ENCODE results near the gene B3GALT4.

B3GALT4 gene

DNA sequence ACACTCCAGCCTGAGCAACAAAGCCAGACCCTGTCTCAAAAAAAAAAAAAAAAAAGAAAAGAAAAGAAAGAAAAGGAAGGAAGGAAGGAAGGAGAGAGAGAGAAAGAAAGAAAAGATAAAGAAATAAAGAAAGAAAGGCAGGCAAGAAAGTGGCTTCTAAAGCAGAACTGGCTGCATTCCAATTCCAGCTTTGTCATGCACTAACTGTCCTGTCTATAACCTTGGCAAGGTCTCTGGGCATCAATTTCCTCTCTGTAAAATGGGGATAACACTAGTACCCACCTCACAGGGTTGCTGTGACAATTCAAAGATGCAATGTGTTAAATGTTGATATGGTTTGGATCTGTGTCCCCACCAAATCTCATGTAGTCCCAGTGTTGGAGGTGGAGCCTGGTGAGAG, 40.6 kb upstream of the B3GALT4 start:
- TF ChIP-seq PPARA (CRISPR knock-in tag; IDR thresholded peaks at IDR 0.05; ENCODE audit: borderline replicate concordance), result no peak
- TF ChIP-seq, protein P1, sequence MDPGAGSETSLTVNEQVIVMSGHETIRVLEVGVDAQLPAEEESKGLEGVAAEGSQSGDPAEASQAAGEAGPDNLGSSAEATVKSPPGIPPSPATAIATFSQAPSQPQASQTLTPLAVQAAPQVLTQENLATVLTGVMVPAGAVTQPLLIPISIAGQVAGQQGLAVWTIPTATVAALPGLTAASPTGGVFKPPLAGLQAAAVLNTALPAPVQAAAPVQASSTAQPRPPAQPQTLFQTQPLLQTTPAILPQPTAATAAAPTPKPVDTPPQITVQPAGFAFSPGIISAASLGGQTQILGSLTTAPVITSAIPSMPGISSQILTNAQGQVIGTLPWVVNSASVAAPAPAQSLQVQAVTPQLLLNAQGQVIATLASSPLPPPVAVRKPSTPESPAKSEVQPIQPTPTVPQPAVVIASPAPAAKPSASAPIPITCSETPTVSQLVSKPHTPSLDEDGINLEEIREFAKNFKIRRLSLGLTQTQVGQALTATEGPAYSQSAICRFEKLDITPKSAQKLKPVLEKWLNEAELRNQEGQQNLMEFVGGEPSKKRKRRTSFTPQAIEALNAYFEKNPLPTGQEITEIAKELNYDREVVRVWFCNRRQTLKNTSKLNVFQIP (CRISPR knock-in tag; IDR thresholded peaks at IDR 0.05; ENCODE audit: borderline replicate concordance, low read depth), result no peak
- TF ChIP-seq ZFP3 (CRISPR knock-in tag; IDR thresholded peaks at IDR 0.05), result no peak
- TF ChIP-seq, protein P2, sequence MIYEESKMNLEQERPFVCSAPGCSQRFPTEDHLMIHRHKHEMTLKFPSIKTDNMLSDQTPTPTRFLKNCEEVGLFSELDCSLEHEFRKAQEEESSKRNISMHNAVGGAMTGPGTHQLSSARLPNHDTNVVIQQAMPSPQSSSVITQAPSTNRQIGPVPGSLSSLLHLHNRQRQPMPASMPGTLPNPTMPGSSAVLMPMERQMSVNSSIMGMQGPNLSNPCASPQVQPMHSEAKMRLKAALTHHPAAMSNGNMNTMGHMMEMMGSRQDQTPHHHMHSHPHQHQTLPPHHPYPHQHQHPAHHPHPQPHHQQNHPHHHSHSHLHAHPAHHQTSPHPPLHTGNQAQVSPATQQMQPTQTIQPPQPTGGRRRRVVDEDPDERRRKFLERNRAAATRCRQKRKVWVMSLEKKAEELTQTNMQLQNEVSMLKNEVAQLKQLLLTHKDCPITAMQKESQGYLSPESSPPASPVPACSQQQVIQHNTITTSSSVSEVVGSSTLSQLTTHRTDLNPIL (CRISPR knock-in tag; IDR thresholded peaks at IDR 0.05; ENCODE audit: low read depth), result no peak
- TF ChIP-seq TCF4 (CRISPR knock-in tag; IDR thresholded peaks at IDR 0.05; ENCODE audit: borderline replicate concordance), result no peak
- TF ChIP-seq ZC3H10 (CRISPR knock-in tag; IDR thresholded peaks at IDR 0.05), result no peak
- TF ChIP-seq OSR1 (CRISPR knock-in tag; IDR thresholded peaks at IDR 0.05), result no peak
- TF ChIP-seq CSDC2 (CRISPR knock-in tag; IDR thresholded peaks at IDR 0.05), result no peak
- TF ChIP-seq ZNF70 (CRISPR knock-in tag; IDR thresholded peaks at IDR 0.05), result no peak
- no peak for TF ChIP-seq GLIS3 (CRISPR knock-in tag; IDR thresholded peaks at IDR 0.05)
- no peak for TF ChIP-seq SNAI2 (CRISPR knock-in tag; IDR thresholded peaks at IDR 0.05)
- TF ChIP-seq ESRRG (CRISPR knock-in tag; IDR thresholded peaks at IDR 0.05), result no peak
- TF ChIP-seq, protein P3, sequence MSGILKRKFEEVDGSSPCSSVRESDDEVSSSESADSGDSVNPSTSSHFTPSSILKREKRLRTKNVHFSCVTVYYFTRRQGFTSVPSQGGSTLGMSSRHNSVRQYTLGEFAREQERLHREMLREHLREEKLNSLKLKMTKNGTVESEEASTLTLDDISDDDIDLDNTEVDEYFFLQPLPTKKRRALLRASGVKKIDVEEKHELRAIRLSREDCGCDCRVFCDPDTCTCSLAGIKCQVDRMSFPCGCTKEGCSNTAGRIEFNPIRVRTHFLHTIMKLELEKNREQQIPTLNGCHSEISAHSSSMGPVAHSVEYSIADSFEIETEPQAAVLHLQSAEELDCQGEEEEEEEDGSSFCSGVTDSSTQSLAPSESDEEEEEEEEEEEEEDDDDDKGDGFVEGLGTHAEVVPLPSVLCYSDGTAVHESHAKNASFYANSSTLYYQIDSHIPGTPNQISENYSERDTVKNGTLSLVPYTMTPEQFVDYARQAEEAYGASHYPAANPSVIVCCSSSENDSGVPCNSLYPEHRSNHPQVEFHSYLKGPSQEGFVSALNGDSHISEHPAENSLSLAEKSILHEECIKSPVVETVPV (CRISPR knock-in tag; IDR thresholded peaks at IDR 0.05), result no peak
- TF ChIP-seq, protein P4, sequence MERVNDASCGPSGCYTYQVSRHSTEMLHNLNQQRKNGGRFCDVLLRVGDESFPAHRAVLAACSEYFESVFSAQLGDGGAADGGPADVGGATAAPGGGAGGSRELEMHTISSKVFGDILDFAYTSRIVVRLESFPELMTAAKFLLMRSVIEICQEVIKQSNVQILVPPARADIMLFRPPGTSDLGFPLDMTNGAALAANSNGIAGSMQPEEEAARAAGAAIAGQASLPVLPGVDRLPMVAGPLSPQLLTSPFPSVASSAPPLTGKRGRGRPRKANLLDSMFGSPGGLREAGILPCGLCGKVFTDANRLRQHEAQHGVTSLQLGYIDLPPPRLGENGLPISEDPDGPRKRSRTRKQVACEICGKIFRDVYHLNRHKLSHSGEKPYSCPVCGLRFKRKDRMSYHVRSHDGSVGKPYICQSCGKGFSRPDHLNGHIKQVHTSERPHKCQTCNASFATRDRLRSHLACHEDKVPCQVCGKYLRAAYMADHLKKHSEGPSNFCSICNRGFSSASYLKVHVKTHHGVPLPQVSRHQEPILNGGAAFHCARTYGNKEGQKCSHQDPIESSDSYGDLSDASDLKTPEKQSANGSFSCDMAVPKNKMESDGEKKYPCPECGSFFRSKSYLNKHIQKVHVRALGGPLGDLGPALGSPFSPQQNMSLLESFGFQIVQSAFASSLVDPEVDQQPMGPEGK (CRISPR knock-in tag; IDR thresholded peaks at IDR 0.05; ENCODE audit: borderline replicate concordance), result no peak
- no peak for TF ChIP-seq TOX (CRISPR knock-in tag; IDR thresholded peaks at IDR 0.05; ENCODE audit: borderline replicate concordance)
- ATAC-seq, result no peak

DNA sequence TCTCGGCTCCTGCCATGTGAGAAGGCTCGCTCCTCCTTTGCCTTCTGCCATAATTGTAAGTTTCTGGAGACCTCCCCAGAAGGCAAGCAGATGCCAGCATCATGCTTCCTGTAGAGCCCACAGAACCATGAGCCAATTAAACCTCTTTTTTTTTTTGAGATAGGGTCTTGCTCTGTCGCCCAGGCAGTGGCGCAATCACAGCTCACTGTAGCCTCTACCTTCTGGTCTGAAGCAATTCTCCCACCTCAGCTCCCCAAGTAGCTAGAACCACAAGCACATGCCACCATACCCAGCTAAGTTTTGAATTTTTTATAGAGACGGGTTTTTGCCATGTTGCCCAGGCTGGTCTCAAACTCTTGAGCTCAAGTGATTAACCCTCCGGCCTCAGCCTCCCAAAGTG, 40.1 kb upstream of the B3GALT4 start:
- ATAC-seq, result no peak
- TF ChIP-seq PPARA (CRISPR knock-in tag; IDR thresholded peaks at IDR 0.05; ENCODE audit: borderline replicate concordance), result no peak
- TF ChIP-seq OSR1 (CRISPR knock-in tag; IDR thresholded peaks at IDR 0.05), result no peak
- TF ChIP-seq ARNTL (CRISPR knock-in tag; IDR thresholded peaks at IDR 0.05; ENCODE audit: borderline replicate concordance, low read depth), result no peak
- TF ChIP-seq, protein P1 (CRISPR knock-in tag; IDR thresholded peaks at IDR 0.05; ENCODE audit: borderline replicate concordance, low read depth), result no peak
- TF ChIP-seq, protein P4 (CRISPR knock-in tag; IDR thresholded peaks at IDR 0.05; ENCODE audit: borderline replicate concordance), result no peak
- no peak for TF ChIP-seq ISL1 (CRISPR knock-in tag; IDR thresholded peaks at IDR 0.05)
- no peak for TF ChIP-seq ZFP30 (CRISPR knock-in tag; IDR thresholded peaks at IDR 0.05)
- TF ChIP-seq, protein P3 (CRISPR knock-in tag; IDR thresholded peaks at IDR 0.05), result no peak
- TF ChIP-seq ESRRG (CRISPR knock-in tag; IDR thresholded peaks at IDR 0.05), result no peak
- TF ChIP-seq ZNF70 (CRISPR knock-in tag; IDR thresholded peaks at IDR 0.05), result no peak
